ENCODE measurements around the gene DAP.

DAP gene

DNA sequence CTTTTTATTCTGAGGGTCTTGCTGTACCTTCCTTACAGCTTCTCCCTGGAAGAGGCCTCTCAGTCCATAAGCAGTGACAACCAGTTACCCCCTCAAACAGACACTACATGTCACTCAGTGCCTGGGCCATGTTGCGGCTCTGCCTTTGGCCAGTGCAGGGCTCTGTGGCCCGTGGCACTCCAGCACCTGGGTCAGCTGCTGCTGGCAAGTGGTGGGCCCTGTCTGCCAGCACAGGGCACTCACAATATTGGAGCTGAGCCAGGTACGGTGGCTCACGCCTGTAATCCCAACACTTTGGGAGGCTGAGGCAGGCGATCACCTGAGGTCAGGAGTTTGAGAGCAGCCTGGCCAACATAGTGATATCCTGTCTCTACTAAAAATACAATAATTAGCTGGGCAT is 24.2 kb downstream of the DAP start:
- H4K20me1 ChIP-seq = peaks cover 47% of the 10 kb centered on the region
- no peak for TF ChIP-seq Cebpa-rat (IDR thresholded peaks at IDR 0.05)
- no peak overlapping the region for H3K27ac ChIP-seq
- no peak overlapping the region for H3K4me3 ChIP-seq
- peaks cover 14% of the 10 kb centered on the region; the same call in 1 of the 2 replicates for H3K9me3 ChIP-seq
- H3K9ac ChIP-seq = no peak overlapping the region
- peak overlapping the region; percentile 17; the same call in 1 of the 2 replicates for H3K4me2 ChIP-seq
- peaks cover 97% of the 10 kb centered on the region for H3K36me3 ChIP-seq
- peaks cover 12% of the 10 kb centered on the region for H3K4me1 ChIP-seq
- H3K27me3 ChIP-seq = no peaks in the 10 kb centered on the region

DNA sequence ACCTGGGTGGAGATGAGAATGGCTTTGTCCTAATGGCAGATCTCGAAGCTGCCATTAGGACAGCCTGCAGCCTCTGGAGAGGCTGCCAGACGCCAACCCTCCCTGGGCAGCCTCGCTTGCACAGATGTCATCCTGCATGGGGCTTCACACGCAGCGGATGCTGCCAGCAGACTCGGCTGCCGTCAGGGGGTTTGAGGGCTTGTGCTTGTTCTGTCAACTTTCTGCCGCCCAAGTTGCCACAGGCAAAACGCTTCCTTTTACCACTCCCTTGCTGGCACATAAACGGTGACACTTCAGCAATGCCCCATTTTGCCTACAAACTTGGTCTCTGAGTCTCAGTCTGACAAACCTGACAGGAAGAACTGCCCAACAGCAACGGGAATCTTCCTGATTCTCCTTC is 24.7 kb downstream of the DAP start:
- no peak overlapping the region for H3K27ac ChIP-seq
- peak overlapping the region; percentile 17; the same call in 1 of the 2 replicates for H3K4me2 ChIP-seq
- TF ChIP-seq Cebpa-rat (IDR thresholded peaks at IDR 0.05) = no peak
- peaks cover 14% of the 10 kb centered on the region; the same call in 1 of the 2 replicates for H3K9me3 ChIP-seq
- peaks cover 12% of the 10 kb centered on the region for H3K4me1 ChIP-seq
- H3K4me3 ChIP-seq = no peak overlapping the region
- no peaks in the 10 kb centered on the region for H3K27me3 ChIP-seq
- H4K20me1 ChIP-seq = peaks cover 47% of the 10 kb centered on the region
- peaks cover 97% of the 10 kb centered on the region for H3K36me3 ChIP-seq
- no peak overlapping the region for H3K9ac ChIP-seq

DNA sequence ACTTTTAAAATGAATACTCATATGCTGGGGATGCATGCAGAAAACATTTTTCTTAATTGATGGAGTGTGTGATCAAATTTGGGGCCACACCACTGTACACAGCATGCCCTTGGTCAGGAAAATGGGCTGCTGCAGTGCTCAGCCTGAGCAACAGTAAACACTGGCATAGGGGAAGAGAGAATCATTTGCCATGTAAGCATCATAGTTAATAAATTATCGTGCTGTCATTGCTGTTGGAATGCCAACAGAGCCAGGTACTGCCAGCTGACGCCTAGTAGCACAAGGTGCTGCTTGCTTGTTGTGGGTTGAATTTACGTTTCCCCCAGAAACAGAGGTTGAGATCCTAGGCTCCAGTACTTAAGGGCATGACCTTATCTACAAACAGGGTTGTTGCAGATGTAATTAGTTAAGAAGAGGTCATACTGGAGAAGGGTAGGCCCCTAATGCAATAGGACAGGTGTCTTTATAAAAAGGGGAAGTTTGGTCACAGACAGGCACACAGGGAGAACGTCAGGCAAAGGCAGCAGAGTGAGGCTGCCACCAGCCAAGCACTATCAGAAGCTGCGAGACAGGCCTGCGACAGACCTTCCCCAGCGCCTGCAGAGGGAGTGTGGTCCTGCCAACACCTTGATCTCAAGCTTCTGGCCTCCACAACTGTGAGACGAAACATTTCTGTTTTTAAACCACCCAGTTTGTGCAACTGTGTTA is 25.3 kb downstream of the DAP start:
- peaks cover 95% of the 10 kb centered on the region for H3K36me3 ChIP-seq
- H3K4me2 ChIP-seq = peak overlapping the region; percentile 17; the same call in 1 of the 2 replicates
- peaks cover 12% of the 10 kb centered on the region for H3K4me1 ChIP-seq
- no peak overlapping the region for H3K27ac ChIP-seq
- peaks cover 8% of the 10 kb centered on the region; the same call in 1 of the 2 replicates for H3K9me3 ChIP-seq
- H3K27me3 ChIP-seq = no peaks in the 10 kb centered on the region
- no peak overlapping the region for H3K4me3 ChIP-seq
- no peak for TF ChIP-seq Cebpa-rat (IDR thresholded peaks at IDR 0.05)
- no peak overlapping the region for H3K9ac ChIP-seq
- peaks cover 47% of the 10 kb centered on the region for H4K20me1 ChIP-seq

DNA sequence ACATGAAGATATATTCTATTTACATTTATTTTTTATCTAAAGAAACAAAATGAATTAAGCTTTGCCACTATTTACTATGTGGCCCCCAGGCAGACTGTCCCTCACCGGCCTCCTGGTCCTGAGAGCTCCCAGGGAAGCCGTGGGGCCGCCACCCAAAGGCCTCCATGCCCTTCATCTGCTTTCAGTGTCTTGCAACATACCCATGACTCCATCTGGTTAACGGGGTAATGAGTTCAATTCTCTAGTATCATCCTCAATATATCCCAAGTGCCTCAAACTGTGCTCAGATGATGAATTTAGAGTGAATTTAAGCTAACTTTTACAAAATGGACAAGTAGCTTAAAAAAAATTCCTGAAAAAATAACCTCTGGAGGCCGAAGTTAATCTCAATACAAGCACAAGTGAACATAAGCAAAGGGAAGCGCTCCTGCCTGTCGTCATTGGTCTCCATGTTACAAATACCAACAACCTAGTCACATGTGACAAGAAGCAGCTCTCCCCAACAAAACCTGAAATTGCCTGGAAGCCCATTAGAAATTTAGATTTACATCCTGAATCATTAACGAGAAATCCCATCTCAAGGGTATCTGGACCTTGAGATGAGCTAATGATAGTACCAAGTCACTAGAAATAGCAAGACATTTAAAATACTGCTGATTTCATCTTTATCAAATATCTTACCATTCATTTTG is 26.1 kb downstream of the DAP start:
- Histone ChIP-seq H3K9me3 (0 out of 2 replicates have a peak, but pooled peaks cover under 1% of the 10 kb centered on the region), H3K4me1 (peaks cover 18% of the 10 kb centered on the region), H4K20me1 (peaks cover 53% of the 10 kb centered on the region), H3K9ac (no peak overlapping the region), H3K27ac (no peak overlapping the region), H3K27me3 (no peaks in the 10 kb centered on the region), H3K36me3 (peaks cover 88% of the 10 kb centered on the region), H3K4me2 (no peak overlapping the region), H3K4me3 (no peak overlapping the region)
- TF ChIP-seq Cebpa-rat (IDR thresholded peaks at IDR 0.05) = no peak

DNA sequence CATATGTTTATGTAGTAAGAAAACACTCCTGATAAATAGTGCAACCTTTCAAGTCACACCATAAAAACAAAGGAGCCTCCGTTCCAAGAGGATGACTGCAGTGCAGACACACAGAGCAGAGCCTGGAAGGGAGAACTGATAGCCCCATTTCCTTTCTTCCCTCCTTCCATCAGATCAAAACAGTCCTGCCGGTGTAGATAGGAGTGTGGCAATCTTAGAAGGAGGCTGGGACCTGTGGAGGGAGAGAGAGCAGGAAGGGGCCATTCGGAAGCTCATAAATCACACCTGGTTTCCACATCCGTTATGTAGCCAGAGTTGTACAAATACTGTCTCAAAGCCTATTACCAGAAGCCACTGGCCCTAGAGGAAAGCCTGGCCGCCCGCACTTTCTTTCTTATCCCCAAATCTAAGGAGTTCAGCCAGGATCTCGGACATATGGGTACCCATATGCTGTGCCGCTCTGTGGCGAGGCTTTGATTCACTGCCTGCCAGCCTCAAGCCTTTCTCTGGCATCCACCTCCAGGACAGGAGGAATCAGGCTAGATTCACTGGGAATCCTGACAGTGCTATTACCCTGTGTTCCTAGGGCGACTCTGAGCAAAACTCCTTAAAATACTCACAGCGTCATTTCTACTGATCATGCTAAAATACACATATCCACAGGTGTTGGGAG is 26.9 kb downstream of the DAP start:
- no peak overlapping the region for H3K4me3 ChIP-seq
- H3K36me3 ChIP-seq = peaks cover 80% of the 10 kb centered on the region
- no peak overlapping the region for H3K9ac ChIP-seq
- TF ChIP-seq Cebpa-rat (IDR thresholded peaks at IDR 0.05) = no peak
- no peaks in the 10 kb centered on the region for H3K27me3 ChIP-seq
- peaks cover 24% of the 10 kb centered on the region for H3K4me1 ChIP-seq
- no peaks in the 10 kb centered on the region for H3K9me3 ChIP-seq
- no peak overlapping the region for H3K4me2 ChIP-seq
- H3K27ac ChIP-seq = no peak overlapping the region
- H4K20me1 ChIP-seq = peaks cover 60% of the 10 kb centered on the region

DNA sequence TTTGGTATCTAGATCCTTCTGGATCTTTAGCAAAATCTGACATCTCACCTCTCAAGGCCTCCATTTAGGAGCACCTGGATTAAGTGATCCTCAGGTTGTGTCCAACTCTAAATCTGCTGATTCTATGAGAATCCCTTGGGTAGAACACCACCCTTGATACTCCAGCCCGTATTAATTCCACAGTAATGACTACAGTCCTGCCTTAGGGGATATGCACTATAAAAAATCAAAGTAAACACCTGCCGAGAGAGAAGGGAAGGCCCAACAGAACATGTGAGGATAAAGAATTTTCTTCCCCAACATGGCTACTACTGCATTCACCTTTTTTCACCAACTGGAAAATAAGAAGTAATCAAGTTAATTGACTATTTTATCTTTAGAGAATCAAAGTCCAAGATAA is 27.6 kb downstream of the DAP start:
- Histone ChIP-seq H3K36me3 (peaks cover 74% of the 10 kb centered on the region), H3K27me3 (no peaks in the 10 kb centered on the region), H3K9ac (no peak overlapping the region), H3K4me2 (no peak overlapping the region), H3K27ac (no peak overlapping the region), H3K4me3 (no peak overlapping the region), H3K4me1 (peaks cover 24% of the 10 kb centered on the region), H3K9me3 (no peaks in the 10 kb centered on the region), H4K20me1 (peaks cover 58% of the 10 kb centered on the region)
- TF ChIP-seq Cebpa-rat (IDR thresholded peaks at IDR 0.05) = no peak

DNA sequence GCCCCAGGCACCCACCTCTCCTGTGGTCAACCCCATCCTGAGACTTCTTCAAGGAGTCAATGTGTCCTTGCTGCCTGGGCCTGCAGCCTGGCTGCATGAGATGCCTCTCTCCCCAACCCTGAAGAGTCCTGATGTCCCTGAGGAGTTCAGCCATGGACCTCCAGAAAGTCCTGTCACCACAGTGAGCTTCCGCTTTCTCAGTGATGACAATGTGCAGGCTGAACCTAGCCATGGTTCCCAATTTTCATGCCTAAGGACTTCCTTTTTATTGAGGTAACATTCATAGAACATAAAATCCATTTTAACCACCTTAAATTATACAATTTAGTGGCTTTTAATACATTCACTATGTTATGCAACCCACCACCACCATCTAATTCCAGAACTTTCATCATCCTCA is 29.1 kb downstream of the DAP start:
- no peak overlapping the region for H3K4me2 ChIP-seq
- H3K36me3 ChIP-seq = peaks cover 67% of the 10 kb centered on the region

DNA sequence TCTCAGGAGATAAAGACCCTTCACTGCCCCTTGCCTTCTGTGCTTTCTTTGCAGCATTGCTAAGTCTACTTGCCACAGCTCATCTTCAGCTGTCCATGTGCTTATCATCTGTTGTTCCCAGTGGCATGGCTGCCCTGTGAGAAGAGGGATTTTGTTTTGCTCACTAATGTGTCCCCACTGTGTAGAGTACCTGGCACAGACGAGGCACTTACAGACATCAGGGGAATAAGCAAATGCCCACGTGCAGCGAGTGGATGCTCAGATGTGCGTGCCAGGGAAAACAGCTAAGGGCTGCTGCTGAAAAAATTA is 31.0 kb downstream of the DAP start:
- H3K4me3 ChIP-seq = no peak overlapping the region
- peaks cover 67% of the 10 kb centered on the region for H3K36me3 ChIP-seq
- no peak overlapping the region for H3K9ac ChIP-seq
- H3K27me3 ChIP-seq = no peaks in the 10 kb centered on the region
- H3K4me1 ChIP-seq = peaks cover 22% of the 10 kb centered on the region
- no peaks in the 10 kb centered on the region for H3K9me3 ChIP-seq
- no peak for TF ChIP-seq Cebpa-rat (IDR thresholded peaks at IDR 0.05)
- H4K20me1 ChIP-seq = peaks cover 50% of the 10 kb centered on the region
- H3K4me2 ChIP-seq = peak overlapping the region; percentile 29
- H3K27ac ChIP-seq = 0 out of 2 replicates have a peak overlapping the region, but pooled peaks have one; percentile 4

More for the DNA sequence above, 29.1 kb downstream of the DAP start:
- H3K27me3 ChIP-seq = no peaks in the 10 kb centered on the region
- H3K4me1 ChIP-seq = peaks cover 33% of the 10 kb centered on the region
- H3K4me3 ChIP-seq = no peak overlapping the region
- TF ChIP-seq Cebpa-rat (IDR thresholded peaks at IDR 0.05) = no peak
- H3K27ac ChIP-seq = no peak overlapping the region
- H3K9me3 ChIP-seq = no peaks in the 10 kb centered on the region
- no peak overlapping the region for H3K9ac ChIP-seq
- H4K20me1 ChIP-seq = peaks cover 55% of the 10 kb centered on the region

DNA sequence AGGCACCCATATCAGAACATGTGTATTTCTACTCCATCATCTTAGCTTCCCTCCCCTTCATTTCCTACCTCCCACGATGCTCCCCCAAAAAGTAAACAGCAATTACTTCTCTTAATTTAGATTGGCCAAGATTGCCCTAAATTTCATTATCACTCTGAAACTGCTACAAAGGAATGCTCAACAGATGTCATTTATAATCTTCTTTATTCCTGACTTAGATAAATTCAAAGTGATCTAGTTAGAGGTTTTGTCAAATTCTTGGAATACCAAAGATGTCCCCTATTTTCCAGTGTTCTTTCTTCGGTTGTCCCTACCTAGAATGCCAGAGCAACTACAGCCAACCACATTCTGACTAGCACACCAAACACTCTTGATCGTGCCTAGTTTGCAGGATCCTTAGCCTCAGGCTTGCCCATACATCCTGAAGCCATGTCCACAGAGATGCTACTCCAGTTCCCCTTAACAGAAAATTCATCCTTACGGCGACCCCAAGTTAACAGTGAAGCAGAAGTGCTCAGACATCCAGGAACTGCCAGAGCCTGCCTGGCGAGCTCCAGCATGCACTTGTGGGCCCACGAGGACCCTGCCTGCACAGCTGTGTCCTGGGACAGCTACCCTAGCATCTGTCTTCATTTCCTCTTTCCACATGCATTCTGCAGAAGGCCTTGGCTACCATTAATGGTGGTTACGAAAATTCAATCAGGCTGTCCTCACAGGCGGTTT is 31.6 kb downstream of the DAP start:
- Histone ChIP-seq H3K4me3 (no peak overlapping the region), H3K27ac (no peak overlapping the region), H3K9me3 (no peaks in the 10 kb centered on the region), H3K27me3 (no peaks in the 10 kb centered on the region), H3K9ac (no peak overlapping the region), H3K4me1 (peaks cover 22% of the 10 kb centered on the region), H3K4me2 (peak overlapping the region; percentile 29), H3K36me3 (peaks cover 68% of the 10 kb centered on the region), H4K20me1 (peaks cover 50% of the 10 kb centered on the region; the same call in 1 of the 2 replicates)
- TF ChIP-seq Cebpa-rat (IDR thresholded peaks at IDR 0.05) = no peak
